NCI-H774 (cell line): Measurements from ENCODE around the gene CPEB4.

Experiments used
- DNase-seq: peaks from one replicate; lab custom pipeline; 2025; lab: John Stamatoyannopoulos, UW

CPEB4 gene

DNA sequence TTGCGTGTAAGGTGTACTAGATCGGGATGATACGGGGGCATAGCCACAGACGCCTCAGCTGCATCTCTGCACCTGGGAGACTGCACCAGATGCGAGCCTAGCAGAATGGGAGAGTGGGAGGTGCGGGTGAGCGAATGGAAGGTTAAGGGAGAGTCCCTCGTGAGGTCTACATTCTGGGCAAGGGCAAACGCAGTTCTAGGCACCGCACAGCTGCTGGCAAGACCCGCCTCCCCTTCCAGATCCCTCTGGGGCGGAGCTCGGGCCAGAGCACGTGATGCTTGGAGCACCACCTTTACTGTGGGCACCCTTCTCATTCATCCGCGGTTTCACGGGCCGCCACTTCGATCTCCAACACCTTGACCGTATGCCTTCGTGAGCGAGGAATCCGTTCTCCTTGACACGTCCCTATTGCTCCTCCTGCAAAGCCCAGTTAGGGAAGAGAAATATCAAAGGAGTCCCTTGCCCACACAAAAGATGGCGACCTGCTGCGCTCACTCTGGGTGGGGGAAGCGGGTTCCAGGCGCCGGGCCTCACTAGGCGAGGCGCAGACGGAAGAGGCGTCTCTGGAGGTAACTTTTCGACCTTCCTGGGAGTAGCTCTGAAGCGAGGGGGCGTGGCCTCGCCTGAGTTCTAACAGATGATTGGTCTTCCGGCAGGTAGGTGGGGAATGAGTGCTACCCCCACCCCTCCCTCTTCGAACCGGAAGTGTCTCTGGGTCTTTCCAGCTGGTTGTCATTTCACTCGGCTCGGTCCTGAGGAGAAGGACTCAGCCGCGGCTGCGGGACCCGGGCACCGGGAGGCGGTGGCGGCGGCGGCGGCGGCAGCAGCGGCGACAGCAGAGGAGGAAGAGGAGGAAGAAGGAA, at the start of gene CPEB4:
Gene CPEB4, plus strand, starts transcription at position 740 of the 863 bp plus-strand sequence. CDS start 1,385 bp downstream, outside the sequence.
- DNase-seq = peak; percentile 99

DNA sequence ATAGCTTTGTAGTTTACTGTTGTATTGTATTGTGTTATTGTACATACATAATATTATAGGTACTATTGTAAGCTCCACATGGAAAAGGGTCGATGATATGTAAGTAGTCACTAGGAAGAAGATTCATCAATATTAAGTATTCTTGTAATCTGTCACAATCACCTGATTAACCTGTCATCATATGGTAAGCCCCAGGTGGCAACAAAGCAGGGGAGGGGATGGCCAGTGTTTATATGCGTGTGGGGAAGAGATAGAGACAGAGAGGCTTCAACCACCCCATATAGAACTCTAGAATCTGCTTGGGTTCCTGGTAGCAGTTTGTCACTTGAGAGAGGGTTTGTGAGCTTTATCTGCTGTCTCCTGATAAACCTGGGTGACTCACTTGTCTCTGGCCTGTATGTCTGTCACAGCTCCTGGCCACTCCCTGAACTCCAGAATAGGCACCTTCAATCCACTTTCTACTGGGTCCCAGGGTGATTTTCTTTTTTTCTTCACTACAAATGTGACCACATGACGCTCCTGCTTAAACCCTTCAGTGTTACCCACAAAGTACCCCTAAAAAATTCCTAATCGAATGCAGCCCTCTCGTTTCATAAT, 48.9 kb upstream of the CPEB4 start:
- DNase-seq = no peak

DNA sequence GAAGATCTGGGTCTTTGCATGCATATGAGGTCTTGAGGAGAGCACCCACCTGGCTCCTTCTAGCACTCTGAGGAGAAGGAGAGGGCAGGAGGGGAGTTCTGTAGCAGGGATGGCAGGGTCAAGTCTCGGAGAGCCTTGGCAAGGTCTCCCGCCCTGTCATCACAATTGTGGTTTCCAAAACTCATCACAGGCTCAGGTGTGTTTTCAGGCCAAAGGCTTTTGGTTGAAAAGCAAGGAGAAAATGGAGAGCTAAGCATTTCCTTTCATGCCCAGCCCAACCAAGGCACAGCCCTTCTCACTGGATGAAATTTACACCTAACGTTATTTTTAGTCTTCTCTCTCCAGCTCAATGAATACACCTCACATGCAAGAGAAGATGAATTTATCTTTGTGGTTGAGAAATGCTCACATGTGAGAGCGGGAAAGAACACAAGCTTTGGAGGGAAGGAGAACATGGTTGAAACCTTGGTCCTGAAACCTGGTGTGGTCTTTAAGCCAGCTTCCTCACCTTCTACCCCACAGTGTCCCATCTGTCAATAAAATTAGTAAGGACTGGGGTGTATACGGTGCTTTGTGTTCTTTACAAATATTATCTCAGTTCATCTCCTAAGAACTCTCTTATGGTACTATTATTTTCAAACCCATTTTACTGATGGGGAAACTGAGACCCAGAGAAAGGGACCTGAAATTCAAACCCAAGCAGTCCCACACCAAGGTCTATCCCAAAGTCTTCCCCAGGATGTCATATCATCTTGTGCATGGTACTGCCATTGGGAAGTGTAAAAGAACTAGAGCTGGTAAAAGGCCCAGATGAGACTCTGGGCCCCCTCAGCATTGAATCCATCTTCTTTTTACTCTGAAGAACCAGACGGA, 47.8 kb upstream of the CPEB4 start:
- no peak for DNase-seq

DNA sequence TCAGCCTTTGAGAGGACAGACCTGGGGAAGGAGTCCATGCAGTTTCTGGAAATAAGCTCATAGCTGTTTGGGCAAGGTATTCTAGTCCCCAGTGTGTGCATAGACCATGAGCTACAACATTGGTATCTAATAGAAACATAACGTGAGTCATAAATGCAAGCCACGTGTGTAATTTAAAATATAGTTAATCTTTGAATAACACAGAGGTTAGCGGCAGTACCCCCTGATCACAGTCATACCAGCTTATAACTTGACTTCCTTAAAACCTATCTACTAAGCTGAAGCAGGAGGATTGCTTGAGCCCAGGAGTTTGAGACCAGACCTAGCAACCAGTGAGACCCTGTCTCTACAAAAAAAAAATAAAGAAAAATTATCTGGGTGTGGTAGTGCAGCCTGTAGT, 46.4 kb upstream of the CPEB4 start:
- DNase-seq = no peak

DNA sequence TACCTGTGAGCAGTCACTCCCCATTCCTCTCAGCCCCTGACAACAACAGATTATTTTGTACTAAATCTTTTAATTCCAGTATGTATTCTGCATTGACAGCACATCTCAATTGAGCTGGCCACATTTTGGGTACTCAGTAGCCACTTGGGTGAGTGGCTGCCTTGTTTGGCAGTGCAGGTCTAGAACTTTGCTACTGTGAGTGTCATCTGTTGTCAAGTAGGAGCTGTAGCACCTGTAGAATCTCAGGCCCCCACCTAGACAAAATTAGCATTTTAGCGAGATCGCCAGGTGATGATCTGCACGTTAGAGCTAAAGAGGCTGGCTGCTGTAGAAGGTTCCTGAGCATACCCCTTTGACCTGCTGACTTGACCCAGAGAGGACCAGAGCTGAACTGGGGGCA, 44.4 kb upstream of the CPEB4 start:
- no peak for DNase-seq

DNA sequence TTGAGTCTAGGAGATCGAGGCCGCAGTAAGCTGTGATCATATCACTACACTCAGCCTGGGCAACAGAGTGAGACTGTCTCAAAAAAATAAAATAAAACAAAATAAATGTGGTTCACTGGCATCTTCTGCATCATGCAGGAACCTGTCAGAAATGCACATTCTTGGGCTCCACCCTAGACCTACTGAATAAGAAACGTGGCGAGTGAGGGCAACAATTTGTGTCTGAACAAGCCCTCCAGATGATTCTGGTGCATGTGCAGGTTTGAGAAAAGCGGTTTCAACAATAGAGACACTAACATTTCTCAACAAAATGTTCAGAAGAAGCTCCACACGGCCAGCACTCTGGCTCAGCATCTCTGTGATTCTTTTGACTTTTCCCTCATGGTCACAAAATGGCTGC, 42.8 kb upstream of the CPEB4 start:
- DNase-seq = no peak

DNA sequence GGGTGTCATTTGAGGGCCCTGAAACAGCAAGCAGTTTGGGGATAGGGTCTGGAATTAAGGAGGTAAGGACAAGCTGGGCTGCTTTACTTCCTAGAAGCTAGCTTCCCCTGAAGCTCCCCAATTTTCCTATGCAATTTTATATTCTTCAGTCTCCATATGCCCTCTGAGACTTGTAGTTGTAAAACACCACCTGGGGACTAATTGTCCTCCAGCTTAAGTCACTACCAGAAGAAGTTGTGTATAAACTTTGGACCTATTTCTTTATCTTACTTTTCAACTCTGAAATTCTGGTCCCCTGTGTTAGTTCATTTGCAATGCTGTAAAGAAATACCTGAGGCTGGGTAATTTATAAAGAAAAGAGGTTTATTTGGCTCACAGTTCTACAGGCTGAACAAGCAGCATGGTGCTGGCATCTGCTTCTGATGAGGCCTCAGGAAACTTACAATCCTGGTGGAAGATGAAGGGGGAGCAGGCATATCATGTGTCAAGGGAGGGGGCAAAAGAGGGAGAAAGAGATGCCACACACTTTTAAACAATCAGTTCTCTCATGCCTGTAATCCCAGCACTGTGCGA, 41.1 kb upstream of the CPEB4 start:
- DNase-seq = no peak

DNA sequence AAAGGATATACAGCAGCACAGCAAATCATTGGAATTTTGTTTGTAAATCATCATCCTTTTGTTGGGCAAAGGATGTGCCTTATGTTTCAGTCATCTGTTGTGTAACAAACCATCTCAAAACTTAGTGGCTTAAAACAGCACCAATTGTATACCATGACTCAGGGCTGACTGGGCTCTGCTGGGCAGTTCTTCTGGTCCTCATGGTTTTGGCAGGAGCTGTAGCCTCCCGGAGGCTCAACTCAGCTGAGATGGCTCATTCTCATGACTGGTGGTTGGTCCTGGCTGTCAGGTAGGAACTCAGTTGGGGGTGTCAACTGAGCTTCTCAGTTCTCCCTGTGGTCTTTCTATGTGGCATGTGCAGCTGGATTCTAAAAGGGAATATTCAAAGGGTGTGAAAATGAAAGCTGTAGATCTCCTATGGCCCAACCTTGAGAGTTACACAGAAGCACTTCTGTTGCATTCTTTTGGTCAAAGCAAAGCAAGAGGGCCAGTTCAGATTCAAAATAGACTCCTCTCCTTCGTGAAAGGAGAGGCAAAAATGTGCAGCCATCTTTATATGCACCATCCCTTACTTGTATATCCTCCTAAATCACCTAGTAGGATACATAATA, 39.1 kb upstream of the CPEB4 start:
- no peak for DNase-seq

DNA sequence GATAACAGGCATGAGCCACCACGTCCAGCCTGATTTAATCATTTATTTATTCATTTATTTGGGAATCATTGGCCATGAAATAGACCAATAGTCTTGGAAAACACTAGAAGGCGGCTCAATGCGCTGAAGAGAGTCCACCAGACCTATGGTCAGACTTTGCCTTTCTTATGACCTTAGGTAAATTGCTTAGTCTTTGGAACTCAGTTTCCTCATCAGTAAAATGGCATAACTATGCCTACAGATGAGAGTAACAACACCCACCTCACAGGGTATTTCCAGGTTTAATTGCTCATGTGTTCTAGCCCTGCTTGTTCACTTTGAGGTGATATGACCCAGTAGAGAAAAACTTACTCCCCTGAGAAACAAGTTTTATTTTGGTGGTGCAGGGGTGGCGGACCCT, 38.2 kb upstream of the CPEB4 start:
- DNase-seq = no peak

DNA sequence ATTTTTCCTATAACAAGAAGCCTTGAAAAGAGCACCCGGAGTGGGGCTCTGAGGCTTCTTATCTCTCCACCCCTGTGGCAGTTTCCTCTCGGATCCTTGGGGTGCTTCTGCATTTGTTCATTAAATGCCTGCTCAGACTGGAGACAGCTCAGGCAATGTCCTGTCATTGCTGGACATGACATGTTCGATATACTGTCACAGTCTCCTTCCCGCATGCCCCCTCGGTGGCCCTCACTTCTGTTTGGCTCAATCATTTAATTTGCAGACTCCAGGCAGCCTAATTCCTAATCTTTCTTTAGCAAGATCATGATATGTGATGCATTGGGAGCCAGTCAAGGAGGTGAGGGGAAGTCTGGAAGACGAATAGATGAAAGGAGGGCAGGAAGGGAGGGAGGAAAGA, 37.5 kb upstream of the CPEB4 start:
- DNase-seq = no peak

DNA sequence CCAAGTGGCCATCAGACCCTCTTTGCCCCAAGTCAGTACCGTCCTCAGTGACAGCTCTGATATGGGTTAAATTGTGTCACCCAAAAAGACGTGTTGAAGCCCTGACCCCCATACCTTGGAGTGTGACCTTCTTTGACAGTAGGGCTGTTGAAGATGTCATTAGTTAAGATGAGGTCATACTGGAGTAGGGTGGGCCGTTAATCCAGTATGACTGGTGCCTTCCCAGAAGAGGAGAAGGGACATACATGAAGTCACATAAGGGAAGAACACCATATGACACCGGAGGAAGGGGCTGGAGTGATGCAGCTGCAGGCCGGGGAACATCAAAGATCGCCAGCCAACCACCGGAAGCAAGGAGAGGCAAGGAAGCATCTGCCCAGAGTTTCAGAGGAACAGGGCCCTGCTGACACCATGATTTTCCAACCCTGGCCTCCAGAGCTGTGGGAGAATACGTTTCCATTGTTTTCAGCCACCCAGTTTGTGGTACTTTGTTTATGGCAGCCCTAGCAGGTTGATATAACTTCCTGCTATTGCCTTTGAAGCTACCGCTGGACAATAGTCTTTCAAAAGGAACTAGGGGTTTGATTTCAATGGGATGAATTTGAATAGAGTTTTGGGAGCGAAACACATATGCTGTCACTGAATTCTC, 36.4 kb upstream of the CPEB4 start:
- no peak for DNase-seq

DNA sequence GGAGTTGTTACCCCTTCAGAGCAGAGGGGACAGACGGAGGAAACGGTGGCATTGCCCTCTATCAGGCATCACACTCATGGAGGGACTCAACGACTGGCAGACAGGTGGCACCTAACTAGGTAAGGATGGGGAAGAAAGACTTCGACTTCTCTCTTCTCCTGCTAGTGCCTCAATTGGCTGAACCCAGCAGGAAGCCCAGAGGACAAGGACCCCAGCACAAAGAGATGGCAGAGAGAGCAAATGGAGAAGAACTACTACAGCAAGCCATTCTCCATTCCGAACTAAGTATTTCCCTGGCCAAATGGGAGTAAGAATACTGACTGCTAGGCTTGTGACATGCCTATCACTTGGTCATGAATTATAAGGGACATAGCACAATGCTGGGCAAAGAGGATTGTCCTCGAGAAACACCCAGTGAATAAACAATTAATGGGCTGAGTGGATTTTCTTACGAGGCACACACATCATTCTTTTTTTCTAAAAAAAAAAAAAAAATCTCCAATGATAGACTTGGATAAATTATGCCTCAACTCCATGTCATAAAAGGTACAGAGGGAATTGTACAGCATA, 35.3 kb upstream of the CPEB4 start:
- no peak for DNase-seq

DNA sequence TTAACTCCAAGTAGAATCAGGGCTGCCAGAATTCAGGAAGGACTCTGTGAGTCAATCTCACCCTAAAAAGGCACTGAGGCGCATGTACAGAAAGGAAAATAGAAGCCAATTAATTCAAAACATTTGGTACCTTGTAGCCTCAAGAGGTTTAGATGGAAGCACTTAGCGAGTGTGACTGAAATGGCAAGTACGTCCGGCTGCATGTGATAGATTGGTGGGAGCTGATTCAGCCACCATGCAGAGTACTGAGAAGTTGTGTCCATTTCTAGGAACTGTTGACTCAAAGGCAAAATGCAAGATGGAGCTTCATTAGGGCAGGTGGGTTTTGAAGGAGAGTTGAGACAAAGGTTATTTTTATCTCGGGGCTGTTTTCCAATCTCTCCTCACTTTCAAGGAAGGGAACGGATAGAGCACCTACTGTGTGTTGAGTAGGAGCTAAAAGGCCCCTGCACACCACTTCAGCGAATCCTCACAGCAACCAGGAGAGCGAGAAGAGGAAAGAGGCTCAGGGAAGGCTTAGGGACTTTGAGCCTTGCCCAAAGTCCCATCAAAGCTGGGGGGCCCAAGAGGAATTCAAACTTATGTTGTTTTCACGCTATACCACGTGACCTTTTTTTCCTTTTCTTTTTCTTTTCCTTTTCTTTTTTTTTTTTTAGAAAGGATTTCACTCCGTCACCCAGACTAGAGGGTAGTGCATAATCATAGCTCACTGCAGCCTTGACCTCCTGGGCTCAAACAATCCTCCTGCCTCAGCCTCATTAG, 34.6 kb upstream of the CPEB4 start:
- DNase-seq = no peak

DNA sequence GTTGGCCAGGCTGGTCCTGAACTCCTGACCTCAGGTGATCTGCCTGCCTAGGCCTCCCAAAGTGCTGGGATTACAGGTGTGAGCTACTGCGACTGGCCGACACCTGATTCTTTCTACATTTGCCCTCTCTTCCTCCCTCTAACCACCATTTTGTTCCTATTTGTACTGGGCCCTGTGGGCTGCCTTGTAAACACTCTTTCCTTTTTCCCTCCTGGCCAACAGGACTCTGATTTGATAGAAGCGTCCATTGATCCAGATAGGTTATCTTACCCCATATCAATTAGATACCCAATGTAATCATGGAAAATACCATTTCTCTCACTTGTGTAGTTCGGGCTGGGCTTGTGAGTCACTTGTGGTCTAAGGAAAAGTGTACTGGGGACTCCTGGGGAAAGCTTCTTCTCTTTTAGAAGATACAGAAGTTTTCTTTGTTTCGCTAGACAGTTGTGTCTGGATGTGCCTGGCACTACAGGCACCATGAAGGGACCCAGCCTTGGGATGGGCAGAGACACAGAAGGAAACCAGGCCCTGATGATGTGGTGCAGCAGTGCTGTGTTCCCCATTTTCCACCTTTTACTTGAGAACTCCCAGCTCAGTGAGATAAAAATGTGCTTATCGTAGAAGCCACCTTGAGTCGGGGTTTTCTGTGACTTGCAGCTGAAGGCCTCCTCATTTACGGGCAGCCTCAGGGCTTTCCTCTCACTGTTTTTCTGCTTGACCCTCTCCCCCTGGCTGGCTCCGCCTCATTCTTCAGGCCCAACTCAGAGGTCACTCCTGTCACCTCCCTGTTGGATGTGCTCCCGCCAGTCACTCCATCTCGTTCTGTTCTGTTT, 32.8 kb upstream of the CPEB4 start:
- DNase-seq = no peak

DNA sequence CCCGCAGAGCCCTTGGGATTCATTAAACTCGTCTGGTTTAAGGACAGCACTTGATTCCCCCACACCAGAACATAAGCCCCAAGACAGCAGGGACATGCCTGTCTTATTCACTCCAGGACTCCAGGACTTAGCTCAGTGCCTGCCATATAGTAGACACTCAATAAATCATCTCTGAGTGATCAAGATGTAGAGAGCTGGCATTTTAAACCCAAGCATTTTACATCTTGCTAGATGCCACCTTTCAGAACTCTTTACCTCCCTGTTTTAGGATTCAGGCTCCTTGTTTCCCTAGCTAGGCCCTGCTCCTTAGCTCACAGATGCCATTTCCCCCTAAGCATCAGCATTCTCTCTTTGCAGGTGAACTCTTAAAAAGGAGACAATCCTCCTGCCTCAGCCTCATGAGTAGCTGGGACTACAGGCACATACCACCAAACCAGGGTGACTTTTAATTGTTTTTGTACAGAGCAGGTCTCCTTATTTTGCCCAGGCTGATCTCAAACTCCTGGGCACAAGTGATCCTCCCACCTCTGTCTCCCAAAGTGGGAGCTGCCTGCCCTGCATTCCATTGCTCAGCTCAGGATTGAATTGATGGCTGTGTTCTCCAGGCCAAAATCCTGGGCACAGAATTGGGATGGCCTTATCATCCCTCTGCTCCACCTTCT, 32.0 kb upstream of the CPEB4 start:
- DNase-seq = no peak

DNA sequence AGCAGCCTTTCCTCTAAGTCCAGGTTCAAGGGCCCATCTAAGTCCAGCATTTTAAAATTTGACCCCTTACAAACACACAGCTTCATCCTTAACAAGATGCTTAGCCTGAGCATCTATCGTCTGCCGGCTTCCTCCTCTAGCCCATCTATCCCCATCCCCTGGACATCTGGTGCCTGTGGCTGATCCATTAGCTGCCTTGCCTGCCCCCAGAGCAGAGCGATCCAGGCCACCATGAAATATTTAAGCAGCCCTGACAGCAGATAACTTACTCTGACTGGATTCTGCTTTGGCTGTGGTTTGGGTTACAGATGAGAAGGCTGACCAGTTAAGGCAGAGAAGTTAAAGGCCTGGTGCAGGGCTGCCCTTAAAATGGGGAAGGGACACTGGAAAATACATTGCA, 30.9 kb upstream of the CPEB4 start:
- DNase-seq = no peak

DNA sequence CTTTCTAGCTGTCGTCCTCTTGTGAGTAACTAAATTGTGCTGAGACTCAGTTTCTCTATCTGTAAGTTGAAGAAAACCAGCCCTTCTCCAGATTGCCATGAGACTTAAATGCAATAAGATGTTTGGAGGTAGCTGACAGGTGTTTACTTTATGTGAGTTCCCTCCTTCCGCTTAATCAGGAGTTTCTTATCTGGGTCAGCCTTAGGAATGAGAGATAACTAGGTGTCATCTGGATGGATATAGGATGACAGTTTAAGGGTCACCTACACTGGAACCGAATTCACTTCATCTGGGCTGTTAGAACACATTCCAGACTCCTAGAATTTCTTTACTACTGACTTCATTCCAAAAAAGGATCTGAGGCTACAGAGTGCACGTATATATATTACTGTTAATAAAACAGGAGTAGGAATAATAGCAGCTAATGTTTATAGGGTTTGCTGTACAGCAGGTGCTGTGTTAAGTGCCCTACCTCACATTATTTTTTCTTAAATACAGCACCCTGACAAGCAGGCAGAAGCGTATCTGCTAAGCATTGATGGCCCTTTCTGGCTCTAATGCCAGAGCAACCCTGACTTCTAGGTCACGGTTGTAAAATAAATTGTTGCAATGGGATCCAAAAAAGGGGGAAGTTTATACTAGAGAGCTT, 30.0 kb upstream of the CPEB4 start:
- DNase-seq = no peak

DNA sequence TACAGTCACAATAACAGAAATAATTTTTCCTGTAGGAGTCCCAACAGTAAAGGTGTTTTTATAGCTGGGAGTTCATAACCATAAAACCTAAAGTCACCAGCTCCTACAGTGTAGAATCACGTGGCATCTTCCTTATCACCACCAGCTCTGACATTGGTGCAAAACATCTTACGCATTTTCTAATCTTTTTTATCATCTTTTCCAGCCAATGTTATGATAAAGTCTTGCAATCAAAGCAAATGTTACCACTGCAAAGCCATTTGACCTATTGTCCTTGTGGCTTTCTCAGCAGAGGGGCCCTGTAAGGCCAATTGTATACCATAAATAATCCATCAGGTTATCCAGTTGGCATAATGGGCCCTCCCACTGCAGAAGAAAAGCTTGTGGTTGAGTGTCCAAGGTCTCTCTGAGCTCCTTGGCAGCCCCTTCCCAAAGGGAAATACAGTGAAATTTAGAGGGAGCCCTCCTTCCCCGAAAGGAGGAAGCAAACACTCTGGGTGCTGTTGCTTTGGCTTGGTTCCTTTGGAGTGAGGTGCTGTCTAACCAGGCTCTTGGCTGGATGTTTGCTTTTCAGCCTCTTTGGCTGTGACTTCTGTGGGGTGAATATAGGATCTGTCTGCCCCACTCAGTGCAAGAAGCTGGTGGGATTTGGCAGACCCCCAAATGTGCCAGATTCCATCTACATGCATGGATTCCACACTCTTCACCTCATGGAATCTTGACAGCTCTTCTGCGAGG, 29.3 kb upstream of the CPEB4 start:
- DNase-seq = no peak
